SU-DHL-6 (cell line): ENCODE data around the gene ATE1.

Experiments used
- H2AFZ ChIP-seq: fragments of 200-600 bp; sonication (generic); 2 replicates; pipeline ENCODE4 v1.6.1; 2014; ENCODE audit warnings: low read depth, mild to moderate bottlenecking, moderate library complexity, mixed read lengths, antibody characterized with exemption, low read length; ENCODE audit not compliant: severe bottlenecking
- H3F3A ChIP-seq: fragments of 200-600 bp; shearing (Covaris generic); 2 replicates; pipeline ENCODE4 v1.6.0; 2016; ENCODE audit warnings: antibody characterized with exemption, mild to moderate bottlenecking; ENCODE audit not compliant: insufficient read depth
- H3K27ac ChIP-seq: fragments of 200-600 bp; sonication (generic); 2 replicates; pipeline ENCODE4 v1.5.1; 2016; ENCODE audit warnings: low read depth, mild to moderate bottlenecking, low read length, moderate library complexity, mixed read lengths
- H3K27me3 ChIP-seq: fragments of 200-600 bp; sonication (generic), shearing (Covaris generic); 2 replicates; pipeline ENCODE4 v1.6.0; 2014; ENCODE audit warnings: mild to moderate bottlenecking, low read length
- H3K36me3 ChIP-seq: fragments of 200-600 bp; sonication (generic); 2 replicates; pipeline ENCODE4 v1.6.1; 2014; ENCODE audit warnings: mild to moderate bottlenecking, low read length, mixed read lengths
- H3K4me2 ChIP-seq: fragments of 300-600, 200-600 bp; shearing (Covaris generic), sonication (generic); 2 replicates; pipeline ENCODE4 v1.6.0; 2014; ENCODE audit warnings: low read length, low read depth, mild to moderate bottlenecking; ENCODE audit not compliant: poor library complexity, severe bottlenecking
- H3K4me3 ChIP-seq: fragments of 200-600 bp; sonication (generic); 2 replicates; pipeline ENCODE4 v1.5.1; 2014; ENCODE audit warnings: antibody characterized with exemption, low read length, mild to moderate bottlenecking, mixed read lengths; ENCODE audit not compliant: insufficient read depth, poor library complexity, severe bottlenecking
- H3K79me2 ChIP-seq: fragments of 200-600 bp; sonication (generic); 2 replicates; pipeline ENCODE4 v1.6.1; 2014; ENCODE audit warnings: mild to moderate bottlenecking, low read length, moderate library complexity; ENCODE audit not compliant: insufficient read depth
- H3K9ac ChIP-seq: fragments of 200-600 bp; sonication (generic); 2 replicates; pipeline ENCODE4 v1.7.0; 2014; ENCODE audit warnings: mild to moderate bottlenecking, low read length
- H3K9me2 ChIP-seq: fragments of 200-600 bp; sonication (generic); replicated peaks from 2 replicates; pipeline ENCODE4 v1.6.1; 2014; ENCODE audit warnings: low read length; ENCODE audit not compliant: insufficient read depth
- H3K9me3 ChIP-seq: fragments of 200-600 bp; sonication (generic); 2 replicates; pipeline ENCODE4 v1.6.1; 2014; ENCODE audit warnings: low read length, mixed read lengths; ENCODE audit not compliant: insufficient read depth
- H4K20me1 ChIP-seq: fragments of 200-600 bp; sonication (generic); 2 replicates; pipeline ENCODE4 v1.6.1; 2014; ENCODE audit warnings: low read depth, mild to moderate bottlenecking, antibody characterized with exemption, low read length, moderate library complexity, mixed read lengths
- EZH2phosphoT487 ChIP-seq: fragments of 200-600 bp; sonication (generic), shearing (Covaris generic); conservative IDR thresholded peaks from 2 replicates; pipeline ENCODE4 v1.6.1; 2018; ENCODE audit warnings: mild to moderate bottlenecking, antibody characterized with exemption, low read length, moderate library complexity, mixed read lengths
- TF ChIP-seq, protein P1 (sequence below): fragments of 200-600 bp; sonication (generic); IDR thresholded peaks from one replicate; pipeline ENCODE4 v1.5.1; 2017; ENCODE audit warnings: antibody characterized with exemption, mild to moderate bottlenecking, low read length, moderate library complexity; ENCODE audit not compliant: insufficient read depth, poor library complexity, severe bottlenecking

Gene ATE1

DNA sequence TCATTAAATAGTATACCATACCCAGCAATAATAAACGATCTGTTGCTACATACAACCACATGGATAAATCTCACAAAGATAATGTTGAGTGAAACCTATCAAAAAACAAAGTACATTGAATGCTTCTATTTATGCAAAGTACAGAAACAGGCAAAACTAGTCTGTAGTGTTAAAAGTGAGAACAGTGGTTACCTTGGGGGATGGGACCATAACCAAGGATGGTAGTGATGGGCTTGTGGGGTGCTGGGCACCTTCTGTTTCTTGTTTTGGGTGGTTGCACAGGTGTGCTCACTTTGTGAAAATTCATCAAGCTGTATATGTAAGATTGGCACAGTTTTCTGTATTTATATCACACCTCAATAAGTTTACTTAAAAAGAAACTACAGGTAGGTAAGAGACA, 105.7 kb downstream of the ATE1 start:
- Histone ChIP-seq H3K79me2 (no peaks in the 10 kb centered on the region), H3K4me3 (no peak overlapping the region), H3K9me2 (no peaks in the 10 kb centered on the region), H3K9me3 (no peaks in the 10 kb centered on the region), H3K27ac (no peak overlapping the region), H3K36me3 (no peaks in the 10 kb centered on the region), H3F3A (no peaks in the 10 kb centered on the region), H3K27me3 (no peaks in the 10 kb centered on the region), H4K20me1 (no peaks in the 10 kb centered on the region), H2AFZ (no peak overlapping the region), H3K9ac (no peak overlapping the region), H3K4me2 (no peak overlapping the region)
- TF ChIP-seq EZH2phosphoT487, result no peak
- TF ChIP-seq, protein P1, sequence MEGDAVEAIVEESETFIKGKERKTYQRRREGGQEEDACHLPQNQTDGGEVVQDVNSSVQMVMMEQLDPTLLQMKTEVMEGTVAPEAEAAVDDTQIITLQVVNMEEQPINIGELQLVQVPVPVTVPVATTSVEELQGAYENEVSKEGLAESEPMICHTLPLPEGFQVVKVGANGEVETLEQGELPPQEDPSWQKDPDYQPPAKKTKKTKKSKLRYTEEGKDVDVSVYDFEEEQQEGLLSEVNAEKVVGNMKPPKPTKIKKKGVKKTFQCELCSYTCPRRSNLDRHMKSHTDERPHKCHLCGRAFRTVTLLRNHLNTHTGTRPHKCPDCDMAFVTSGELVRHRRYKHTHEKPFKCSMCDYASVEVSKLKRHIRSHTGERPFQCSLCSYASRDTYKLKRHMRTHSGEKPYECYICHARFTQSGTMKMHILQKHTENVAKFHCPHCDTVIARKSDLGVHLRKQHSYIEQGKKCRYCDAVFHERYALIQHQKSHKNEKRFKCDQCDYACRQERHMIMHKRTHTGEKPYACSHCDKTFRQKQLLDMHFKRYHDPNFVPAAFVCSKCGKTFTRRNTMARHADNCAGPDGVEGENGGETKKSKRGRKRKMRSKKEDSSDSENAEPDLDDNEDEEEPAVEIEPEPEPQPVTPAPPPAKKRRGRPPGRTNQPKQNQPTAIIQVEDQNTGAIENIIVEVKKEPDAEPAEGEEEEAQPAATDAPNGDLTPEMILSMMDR, result no peak

DNA sequence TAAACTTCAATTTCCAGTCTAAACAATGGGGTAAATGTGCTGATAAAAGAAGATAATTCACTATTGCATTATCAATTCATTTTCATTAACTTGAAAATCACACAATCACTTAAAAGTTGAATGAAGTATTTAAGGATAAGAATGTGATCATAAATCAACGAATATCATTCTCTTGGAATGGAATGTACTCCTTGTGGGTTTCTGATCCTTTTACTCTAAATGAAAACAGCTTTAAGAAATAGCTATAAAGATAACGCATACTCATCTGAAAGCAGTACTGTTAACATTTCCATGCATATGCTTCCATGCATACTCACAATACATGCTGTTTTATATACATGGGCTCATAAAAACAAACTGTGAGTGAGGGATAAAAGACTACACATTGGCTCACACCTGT, 108.8 kb downstream of the ATE1 start:
- Histone ChIP-seq H3K9me3 (no peaks in the 10 kb centered on the region), H4K20me1 (no peaks in the 10 kb centered on the region), H3K4me3 (no peak overlapping the region), H3K9ac (no peak overlapping the region), H3K4me2 (no peak overlapping the region), H3K27ac (no peak overlapping the region), H3F3A (no peaks in the 10 kb centered on the region), H2AFZ (no peak overlapping the region), H3K9me2 (no peaks in the 10 kb centered on the region), H3K36me3 (no peaks in the 10 kb centered on the region), H3K27me3 (no peaks in the 10 kb centered on the region), H3K79me2 (no peaks in the 10 kb centered on the region)
- TF ChIP-seq, protein P1, result no peak
- no peak for TF ChIP-seq EZH2phosphoT487

DNA sequence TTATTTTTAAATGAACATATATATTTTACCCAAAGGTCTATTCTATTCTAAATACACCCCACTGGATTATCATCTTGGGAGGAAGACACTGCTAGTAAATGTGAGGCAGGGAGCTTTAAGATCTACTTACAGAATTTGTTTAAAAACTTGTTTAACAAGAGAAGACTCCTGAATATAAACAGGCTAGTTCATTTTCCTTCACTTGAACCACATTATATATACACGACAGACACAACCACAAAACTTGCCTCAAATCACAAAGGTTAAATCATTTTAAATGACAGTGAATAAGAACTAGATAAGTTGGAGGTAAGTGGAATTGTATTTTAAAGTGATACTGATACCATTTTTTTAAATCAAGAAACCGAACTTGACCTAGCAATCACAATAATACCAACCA, 109.2 kb downstream of the ATE1 start:
- Histone ChIP-seq H3K4me2 (no peak overlapping the region), H3K4me3 (no peak overlapping the region), H2AFZ (no peak overlapping the region), H3K27me3 (no peaks in the 10 kb centered on the region), H3K79me2 (no peaks in the 10 kb centered on the region), H3K27ac (no peak overlapping the region), H3K36me3 (no peaks in the 10 kb centered on the region), H3F3A (no peaks in the 10 kb centered on the region), H4K20me1 (no peaks in the 10 kb centered on the region), H3K9me3 (no peaks in the 10 kb centered on the region), H3K9me2 (no peaks in the 10 kb centered on the region), H3K9ac (no peak overlapping the region)
- TF ChIP-seq, protein P1, result no peak
- TF ChIP-seq EZH2phosphoT487, result no peak

DNA sequence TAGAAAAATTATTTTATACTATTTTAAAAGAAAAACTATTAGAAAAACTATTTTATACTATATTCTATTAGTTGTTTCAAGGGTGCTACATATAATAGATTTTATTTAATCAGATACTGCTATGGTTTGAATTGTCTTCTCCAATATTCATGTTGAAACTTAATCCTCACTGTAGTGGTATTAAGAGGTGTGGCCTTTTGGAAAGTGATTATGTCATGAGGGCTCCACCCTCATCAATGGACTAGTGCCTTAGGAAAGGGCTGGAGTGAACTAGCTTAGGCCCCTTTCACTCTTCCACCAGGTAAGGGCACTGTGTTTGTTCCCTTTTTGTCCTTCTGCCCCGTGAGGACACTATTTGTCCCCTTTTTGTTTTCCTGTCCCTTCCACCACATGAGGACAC, 111.6 kb downstream of the ATE1 start:
- H3K36me3 ChIP-seq, result no peaks in the 10 kb centered on the region
- no peak for TF ChIP-seq EZH2phosphoT487
- TF ChIP-seq, protein P1, result no peak

More for the DNA sequence above, 111.6 kb downstream of the ATE1 start:
- H3K9me3 ChIP-seq, result no peaks in the 10 kb centered on the region
- no peak overlapping the region for H2AFZ ChIP-seq
- H3K4me2 ChIP-seq, result no peak overlapping the region
- no peaks in the 10 kb centered on the region for H3K27me3 ChIP-seq
- no peaks in the 10 kb centered on the region for H3K9me2 ChIP-seq
- H3K4me3 ChIP-seq, result no peak overlapping the region
- H3K79me2 ChIP-seq, result no peaks in the 10 kb centered on the region
- no peaks in the 10 kb centered on the region for H4K20me1 ChIP-seq
- H3K9ac ChIP-seq, result no peak overlapping the region
- no peaks in the 10 kb centered on the region for H3F3A ChIP-seq
- H3K27ac ChIP-seq, result no peak overlapping the region
